HG02943 (cell line): ENCODE results near the gene EEPD1.

Experiments used
- ATAC-seq: cut with Tn5 transposase; IDR thresholded peaks from one replicate; pipeline ENCODE4 v1.9.1; 2021; ENCODE audit warnings: mild to moderate bottlenecking, low read depth, moderate library complexity; ENCODE audit not compliant: unreplicated experiment

Gene EEPD1

DNA sequence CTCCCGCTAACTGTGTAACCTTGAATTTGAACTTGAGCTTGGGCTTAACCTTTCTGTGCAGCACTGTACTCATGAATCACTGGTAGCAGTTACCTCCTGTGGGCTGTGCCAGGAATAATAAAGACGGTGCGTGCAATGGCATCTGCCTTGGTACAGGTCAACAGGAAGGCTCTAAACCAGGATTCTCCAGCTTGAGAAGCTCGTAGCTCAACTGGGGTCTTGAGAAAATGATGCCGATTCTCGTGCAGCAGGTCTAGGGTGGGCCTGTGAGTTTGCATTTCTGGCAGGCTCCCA, 124.1 kb downstream of the EEPD1 start:
- no peak for ATAC-seq

GRCh38 chr7:36278069-36278619, 125.1 kb downstream of the EEPD1 start:
- ATAC-seq, result no peak

GRCh38 chr7:36278620-36279172, 125.6 kb downstream of the EEPD1 start:
- no peak for ATAC-seq

- no peak for ATAC-seq
Measured at GRCh38 chr7:36279200-36279925, 126.3 kb downstream of the EEPD1 start.

- no peak for ATAC-seq
Measured at GRCh38 chr7:36279926-36280315, 126.9 kb downstream of the EEPD1 start.

DNA sequence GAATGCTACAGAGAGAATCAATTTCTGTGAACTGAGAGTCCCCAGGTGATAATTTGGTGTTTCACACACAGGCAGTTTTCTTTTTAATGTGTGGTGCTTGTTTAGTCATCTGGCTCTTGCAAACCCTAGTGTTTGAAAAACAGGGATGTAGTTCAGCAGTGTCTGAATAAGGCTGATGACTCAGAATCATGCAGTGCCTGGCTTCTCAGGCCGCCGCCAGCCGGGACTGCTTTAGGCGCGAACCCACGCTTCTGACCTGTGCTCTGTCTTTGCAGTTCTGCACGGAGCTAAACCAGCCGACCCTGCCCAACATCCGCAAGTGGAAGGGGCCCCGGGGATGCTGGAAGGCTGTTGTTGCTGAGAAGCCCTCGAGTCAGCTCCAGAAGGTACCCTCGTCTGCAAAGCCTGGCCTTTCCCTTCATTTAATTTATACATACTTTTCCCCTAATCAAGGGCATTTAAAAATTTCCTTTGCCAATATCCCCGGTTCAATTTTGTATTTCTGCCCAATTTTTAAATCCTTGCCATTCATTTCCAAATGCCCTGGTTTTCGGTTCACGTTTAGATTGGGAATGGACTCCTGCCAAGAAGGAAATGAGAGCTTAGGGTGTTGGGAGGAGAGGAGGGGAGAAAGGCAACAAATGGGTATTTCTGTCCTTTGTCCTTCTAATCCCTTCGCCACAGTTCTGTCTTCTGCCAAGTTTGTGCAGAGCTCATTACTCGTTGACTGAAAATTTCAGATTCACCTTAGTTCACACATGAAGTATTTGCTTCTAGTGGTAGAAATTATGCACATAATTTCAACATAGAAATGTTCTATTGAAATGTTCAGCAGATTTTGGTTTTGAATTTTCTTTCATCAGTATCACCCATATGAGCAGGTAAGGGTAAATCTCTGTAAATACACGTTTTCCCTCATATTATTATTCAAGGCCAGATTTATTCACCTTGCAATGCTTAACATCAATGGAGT, 128.1 kb downstream of the EEPD1 start:
- ATAC-seq, result no peak

DNA sequence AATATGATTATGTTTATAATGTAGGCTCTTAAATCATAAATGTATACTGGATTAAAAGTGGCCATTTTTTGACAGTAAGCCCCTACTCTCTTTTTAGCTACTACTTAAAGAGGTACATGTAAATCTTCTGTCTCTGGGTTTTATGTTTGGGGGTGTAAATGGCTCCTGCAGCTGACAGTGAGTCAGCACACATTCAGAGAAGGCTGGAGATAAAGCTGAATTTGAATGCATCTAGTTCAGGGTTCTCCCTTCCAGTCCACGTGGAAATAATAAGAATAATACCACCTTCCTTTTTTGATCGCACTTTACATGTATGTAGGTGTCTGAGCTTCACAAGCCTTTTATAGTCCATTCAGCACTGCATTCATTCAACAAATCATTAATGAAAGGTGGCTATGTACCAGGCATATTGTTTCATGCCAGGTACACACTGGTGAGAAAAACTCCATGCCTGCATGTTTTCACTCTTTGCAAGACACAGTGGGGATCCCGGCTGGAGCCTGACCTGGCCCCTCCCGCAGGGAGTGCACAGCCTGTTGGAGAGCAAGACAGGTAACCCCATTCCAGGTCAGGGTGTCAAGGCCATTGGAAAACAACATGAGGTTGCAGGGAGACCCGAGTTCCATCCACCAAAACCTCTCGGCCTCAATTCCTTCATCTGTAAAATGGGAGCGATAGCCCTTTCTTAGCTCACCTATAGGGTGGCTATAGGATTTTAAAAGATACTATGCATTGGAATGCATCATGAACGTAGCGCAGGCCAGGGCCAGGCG, 129.1 kb downstream of the EEPD1 start:
- ATAC-seq, result no peak

GRCh38 chr7:36283181-36283580, 130.1 kb downstream of the EEPD1 start:
- no peak for ATAC-seq

DNA sequence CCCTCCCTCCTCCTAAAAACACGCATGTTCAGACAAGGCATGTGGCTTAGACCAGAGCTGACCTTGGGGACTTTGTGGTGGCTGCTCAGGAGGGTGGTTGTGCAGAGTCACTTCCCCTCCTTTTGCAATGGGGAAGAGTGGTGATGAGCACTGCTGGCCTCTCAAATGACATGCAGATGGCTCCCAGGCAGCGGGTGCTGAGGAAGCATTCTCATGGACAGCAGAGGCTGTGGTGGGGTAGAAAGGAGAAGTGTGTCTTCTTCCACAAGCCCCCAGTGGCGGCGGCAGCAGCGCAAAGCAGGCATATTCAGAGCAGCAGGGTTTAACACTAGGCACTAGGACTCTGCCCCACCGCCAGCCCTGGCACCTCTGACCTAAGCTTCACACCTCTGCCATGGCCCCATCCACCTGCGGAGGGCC, 130.7 kb downstream of the EEPD1 start:
- ATAC-seq, result peak; percentile 42

- ATAC-seq, result no peak
Measured at GRCh38 chr7:36284456-36285090, 131.5 kb downstream of the EEPD1 start.

- ATAC-seq, result no peak
Measured at GRCh38 chr7:36285276-36285675, 132.2 kb downstream of the EEPD1 start.

DNA sequence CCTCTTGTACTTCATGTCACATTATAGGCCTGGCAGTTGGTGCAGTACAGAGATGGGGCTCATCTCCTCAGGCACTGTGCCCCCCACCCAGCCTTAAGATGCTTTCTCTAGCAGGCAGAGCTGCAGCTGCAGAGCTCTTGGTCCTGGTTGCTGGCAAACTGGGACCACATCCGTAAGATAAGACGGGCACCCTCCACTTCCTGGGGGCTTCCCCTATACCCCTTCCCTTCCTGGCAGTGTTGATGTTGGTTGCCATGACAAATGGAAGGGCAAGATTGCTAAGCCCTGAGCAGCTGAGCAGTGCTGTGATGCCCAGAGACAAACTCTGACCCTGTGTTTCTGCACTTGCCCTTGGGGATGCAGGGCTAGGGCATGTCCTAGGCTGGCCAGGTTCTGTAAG, 133.2 kb downstream of the EEPD1 start:
- no peak for ATAC-seq

GRCh38 chr7:36286688-36287087, 133.6 kb downstream of the EEPD1 start:
- no peak for ATAC-seq

DNA sequence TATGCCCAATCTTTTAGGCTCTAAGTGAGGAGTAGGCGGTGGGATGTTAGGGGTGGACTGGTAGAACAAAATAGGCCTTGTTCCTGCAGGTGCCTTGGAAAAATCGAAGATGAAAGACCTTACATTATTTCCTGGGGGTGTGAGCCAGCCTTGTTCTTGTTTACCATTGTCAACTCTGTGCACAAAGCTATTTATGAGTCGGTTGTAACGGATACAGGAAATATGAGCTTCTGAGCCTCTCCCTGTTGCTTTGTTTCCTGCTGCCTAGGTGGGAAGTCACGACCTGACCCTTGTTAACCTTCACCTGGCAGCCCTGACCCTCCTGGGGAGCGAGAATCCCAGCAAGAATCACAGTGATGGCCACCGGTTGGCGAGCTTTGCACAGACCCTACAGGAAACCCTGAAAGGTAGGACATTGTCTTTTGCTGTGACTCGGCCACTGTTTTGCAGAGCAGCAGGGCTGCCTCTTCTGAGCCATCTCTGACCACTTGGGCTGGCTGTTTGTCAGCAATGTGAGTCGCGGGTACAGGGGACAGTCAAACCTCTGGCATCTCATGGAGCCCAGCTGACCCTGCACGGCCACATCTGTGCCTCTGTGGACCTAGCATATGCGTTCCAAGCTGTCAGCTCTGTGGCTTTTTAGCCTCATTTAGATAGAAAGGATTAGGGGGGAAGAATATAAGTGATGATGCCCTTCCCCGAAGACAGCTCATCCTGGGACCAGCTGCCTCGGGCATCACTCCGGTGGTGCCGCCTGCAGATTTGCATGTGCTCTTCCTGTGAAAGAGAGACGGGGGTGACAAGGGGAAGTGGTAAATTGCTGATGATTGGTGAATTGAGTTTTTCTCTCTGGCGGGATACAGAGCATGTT, 134.6 kb downstream of the EEPD1 start:
- peak; percentile 42 for ATAC-seq

DNA sequence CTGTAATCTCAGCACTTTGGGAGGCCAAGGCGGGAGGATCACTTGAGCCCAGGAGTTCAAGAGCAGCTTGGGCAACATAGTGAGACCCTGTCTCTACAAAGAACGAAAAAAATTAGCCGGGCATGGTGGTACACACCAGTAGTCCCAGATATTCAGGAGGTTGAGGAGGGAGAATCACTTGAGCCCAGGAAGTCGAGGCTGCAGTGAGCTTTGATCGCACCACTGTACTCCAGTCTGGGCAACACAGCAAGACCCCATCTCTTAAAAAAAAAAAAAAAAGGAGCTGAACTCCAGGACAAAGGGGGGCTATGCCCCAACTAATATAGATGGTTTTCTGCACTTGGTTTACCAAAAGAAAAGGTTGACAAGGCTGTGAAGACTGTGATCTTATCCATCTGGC, 135.4 kb downstream of the EEPD1 start:
- ATAC-seq, result no peak

- ATAC-seq, result no peak
Measured at GRCh38 chr7:36289833-36290661, 137.0 kb downstream of the EEPD1 start.

DNA sequence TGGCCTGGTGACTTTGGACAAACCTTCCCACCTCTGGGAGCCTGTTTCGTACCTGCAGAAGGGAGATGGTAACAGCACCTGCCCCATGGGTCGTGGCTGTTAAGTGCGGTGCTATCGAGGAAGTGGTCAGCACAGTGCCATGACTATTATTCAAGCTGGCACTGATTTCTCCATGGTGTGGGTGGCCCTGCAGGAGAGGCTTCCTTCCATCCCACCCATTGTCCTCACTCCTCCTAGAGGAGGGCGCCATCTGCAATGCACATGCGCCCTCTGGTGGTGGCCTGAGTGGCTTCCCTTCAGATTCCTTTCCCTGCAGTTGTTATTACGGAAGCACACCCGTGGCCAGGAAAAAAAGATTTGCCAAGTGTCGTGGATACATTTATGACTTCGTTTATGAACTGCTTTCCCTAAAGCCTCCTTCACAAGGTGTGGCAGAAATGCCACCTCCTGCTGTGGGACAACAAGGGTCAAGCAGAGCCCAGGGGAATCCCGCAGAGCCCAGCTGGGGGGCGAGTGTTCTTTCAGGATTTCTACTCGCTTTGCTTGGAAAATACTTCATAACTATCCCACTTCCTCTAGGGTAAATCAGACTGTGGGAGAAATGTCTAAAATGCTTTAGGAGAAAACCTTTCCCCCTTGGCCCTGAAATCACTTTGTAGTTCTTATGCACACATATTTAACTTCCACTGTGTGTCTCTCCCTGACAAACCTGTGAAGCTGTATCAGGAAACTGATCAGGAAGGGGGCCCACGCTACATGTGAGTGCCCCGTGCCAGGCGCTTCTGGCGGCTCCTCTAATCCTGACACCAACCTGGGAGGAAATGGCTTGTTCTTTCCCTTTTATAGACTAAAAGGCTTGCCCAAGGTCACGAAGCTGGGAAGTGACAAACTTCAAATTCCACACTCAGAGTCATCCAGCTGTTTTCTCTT, 138.6 kb downstream of the EEPD1 start:
- no peak for ATAC-seq
